Amniotic stem cell (primary cell): ENCODE measurements around the gene FSIP1.

Experiments used
- DNase-seq: peaks from one replicate; lab custom pipeline; 2025; lab: John Stamatoyannopoulos, UW

FSIP1 gene

DNA sequence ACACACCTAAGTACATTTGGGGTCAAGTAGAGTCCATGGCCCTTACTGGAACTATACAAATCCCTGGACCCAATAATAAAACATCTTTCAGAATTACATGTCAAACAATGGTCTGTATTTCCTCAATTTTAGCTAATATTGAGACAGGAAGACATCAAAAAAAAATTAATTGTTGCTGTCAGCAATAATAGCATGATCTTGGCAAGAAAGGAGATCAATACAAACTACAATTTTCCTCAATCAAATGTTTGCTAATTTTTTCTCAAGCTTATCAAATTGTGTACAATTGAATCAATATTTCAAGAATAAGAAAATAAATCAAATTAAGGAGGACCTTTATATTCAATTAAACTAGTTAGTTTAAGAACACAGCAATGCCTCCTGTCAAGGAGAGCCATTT lies 62.6 kb downstream of the FSIP1 start:
- DNase-seq = no peak

GRCh38 chr15:39719109-39719508 lies 63.5 kb downstream of the FSIP1 start:
- DNase-seq = no peak

- DNase-seq = no peak
Observed at GRCh38 chr15:39717134-39717533, 65.5 kb downstream of the FSIP1 start.

DNA sequence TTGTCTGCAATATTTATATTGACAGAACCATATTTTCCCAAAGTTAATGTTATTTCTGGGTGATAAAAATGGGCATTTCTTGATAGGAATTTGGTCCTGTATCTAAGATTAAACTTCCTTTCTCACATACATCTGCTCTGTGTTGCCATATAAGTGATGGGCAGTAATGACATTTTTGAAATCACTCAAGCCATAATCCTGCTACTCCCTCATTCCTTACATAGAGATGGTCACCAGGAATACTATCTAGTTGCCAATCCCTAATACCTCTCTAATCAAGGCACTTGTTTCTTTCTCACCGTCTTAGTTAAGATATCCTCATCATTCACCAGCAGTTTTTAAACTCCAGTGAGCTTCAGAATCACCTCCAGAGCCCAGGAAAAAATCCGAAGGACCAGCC lies 68.4 kb downstream of the FSIP1 start:
- no peak for DNase-seq

DNA sequence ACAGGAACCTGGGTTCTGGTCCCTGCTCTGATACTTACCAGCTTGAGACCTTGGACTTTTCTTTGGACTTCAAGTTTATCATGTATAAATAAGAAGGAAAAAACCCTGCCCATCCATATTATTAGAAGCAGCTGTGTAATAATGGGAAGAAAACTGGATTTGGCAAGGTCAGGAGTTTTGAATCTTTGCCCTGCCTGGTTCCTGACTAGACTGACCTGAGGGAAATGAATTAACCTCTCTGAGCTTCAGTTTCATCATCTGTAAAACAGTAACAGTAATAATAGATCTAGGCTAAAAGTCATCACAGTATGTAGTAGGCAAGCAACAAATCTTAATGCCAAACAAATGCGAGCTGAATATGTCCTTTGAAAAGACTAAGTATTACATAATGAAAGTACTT lies 68.8 kb downstream of the FSIP1 start:
- DNase-seq = no peak

GRCh38 chr15:39710681-39711080 lies 72.0 kb downstream of the FSIP1 start:
- no peak for DNase-seq

GRCh38 chr15:39709941-39710340 lies 72.7 kb downstream of the FSIP1 start:
- DNase-seq = no peak

DNA sequence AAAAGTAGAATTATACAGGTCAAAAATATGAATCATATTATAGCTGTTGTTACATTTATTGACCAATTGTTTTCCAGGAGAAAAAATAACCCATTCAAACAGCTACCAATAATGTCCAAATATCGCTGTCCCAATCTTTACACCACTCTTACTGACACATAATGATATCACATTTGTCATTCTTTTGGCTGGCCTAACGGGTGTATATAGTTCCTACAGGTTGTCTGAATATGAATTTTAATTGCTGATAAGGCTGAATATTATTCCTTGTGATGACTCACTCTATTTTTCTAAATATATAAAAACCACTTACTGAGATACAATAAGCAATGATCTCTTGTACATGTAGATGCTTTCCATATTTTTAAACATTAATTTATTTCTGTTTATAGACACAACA lies 76.4 kb downstream of the FSIP1 start:
- no peak for DNase-seq

- DNase-seq = no peak
Observed at GRCh38 chr15:39704689-39705088, 78.0 kb downstream of the FSIP1 start.

DNA sequence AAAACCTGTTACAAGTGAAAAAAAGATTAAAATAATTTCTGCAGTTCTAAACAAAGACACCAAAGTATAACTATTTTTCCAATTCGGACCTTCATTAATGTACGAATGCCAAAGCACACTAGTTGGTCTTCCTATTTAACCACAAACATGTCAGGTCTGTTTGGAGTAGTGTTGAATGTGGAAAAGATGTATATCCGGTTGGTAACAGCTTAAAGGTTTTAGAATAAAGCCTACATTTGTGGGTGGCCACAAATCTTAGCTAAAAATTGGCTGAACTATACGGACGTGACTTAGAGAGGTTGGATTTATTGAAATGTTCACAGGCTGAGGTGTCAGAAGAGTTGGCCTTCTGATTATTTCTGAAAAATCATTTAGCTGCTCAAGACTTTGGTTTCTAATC lies 78.4 kb downstream of the FSIP1 start:
- DNase-seq = no peak

DNA sequence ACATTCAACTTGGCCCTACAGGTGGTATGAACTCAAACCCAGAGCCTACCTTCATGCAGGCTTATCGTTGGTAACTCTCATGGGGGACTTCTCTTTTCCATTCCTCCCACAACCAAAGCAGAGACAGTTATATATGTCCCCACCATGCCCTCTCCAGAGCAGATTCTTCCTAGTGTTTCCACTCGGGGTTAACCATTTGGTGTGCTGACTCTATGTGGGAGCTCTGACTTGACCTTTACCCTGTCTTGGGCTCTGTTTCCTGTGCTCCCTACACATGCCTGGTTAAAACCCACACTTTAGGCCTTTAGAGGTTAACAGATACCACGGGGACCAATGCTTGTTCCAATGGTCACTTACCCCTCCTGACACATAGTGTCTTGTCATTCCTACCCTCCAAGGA lies 80.7 kb downstream of the FSIP1 start:
- no peak for DNase-seq

DNA sequence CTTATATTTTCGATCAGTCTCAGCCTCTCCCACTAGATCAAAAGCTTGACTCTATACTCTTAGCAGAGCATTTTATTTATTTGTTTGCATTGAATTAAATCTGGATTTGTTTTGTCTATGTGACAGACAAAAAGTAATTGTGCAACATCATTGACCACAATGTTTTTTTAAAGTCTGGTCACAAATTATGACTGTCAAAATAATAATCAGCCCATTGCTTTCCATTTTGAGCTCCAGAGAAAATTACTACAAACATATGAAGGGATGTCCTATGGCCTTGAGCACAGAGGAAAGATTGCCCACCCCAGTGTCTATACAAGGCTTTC lies 82.3 kb downstream of the FSIP1 start:
- DNase-seq = no peak

DNA sequence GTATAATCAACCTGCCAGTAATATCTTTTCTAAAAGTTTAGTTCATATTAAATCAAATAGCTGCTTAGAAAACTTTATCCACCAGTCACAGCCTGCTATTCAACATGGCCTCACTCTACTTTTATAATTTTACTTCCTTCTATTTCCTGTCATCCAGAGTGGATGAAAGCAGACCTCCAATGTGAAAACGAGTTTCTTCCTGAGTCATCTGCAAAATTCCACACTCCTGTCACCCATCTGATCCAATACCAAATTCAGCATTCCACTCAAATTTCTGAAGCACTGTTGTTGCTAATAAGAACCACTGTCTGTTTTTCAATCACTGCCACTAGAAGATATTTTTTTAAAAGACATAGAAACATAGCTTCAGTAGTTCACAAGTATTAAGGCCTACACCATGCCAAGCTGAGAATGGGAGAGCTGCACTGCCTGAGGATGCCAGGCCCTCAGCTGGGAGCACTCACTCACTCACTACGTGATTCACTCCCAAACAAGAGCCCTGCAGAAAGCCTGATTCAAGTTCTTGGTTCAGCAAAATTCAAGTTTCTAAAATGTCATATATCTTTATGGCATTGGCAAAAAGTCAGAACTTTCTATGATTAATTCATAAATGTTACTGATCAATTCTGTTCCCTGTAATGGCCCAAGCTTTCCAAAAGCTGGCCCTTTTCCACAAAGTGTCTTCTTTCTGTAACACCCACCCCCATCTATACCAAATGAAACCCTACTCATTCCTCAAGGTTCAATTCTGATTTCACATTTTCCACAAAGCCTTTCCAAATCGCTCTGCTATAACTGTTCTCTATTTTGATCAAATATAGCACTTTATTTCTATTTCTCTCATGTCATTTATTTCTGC lies 82.9 kb downstream of the FSIP1 start:
- DNase-seq = no peak

GRCh38 chr15:39698444-39699390 lies 83.9 kb downstream of the FSIP1 start:
- no peak for DNase-seq

DNA sequence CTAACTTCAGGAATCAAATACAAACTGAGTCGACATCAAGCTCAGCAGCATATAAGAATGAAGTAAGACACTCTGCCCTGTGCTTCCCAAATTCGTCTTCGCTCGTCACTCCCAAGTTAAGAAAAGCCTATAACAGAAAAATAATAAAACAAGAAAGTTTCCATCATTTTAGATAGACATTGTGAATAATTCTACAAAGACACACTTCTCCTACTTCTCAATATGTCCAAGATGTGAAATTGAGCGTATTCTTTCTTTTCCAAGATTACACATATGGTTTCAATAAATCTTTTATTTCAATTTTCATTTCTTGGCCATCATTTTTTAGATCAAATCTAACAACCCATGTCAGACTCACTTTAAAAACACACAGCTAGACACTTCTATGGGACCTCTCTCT lies 85.1 kb downstream of the FSIP1 start:
- no peak for DNase-seq

GRCh38 chr15:39695793-39696192 lies 86.8 kb downstream of the FSIP1 start:
- no peak for DNase-seq

DNA sequence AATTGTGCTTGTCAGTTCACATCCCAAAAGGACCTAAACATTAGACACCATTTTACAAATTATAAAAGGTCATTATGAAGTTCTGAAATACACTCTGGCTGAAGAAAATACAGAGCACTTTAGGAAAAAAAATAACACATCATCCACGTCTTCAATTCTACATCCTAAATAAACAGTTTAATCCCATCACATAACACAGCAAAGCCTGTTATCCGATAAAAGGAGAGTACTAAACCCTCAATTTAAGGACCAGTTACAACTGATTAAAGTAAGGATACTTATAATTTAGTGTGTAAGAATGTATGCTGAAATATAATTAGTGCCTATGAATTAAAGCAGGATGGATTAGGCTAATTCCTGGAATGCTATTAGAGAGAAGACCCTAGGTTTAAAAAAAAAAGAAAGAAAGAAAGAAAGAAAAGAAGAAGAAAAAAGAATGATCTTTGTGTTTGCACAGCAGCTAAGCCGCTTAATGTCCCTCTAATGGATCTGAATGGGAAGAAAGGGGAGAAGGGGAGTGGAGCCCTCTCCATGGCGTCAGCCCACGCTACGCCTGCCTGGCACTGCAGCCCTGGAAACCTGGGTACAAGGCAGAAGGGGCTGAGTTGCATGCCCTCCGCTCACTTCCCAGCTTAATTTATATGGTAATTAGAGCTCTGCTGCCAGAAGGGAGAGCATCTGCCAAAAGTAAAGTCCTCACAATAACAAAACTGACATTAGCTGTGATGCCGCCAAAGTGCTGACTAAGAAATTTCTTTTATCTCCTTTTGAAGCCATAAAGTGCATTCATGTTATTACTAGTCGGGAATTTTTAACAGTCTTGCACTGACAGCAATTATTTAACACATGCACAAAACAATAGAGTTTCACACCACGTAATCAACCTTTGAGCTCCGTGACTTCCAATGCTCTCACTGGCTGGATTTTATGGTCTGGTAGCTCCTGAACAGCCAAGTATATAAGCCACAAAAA lies 90.0 kb downstream of the FSIP1 start:
- DNase-seq = no peak

DNA sequence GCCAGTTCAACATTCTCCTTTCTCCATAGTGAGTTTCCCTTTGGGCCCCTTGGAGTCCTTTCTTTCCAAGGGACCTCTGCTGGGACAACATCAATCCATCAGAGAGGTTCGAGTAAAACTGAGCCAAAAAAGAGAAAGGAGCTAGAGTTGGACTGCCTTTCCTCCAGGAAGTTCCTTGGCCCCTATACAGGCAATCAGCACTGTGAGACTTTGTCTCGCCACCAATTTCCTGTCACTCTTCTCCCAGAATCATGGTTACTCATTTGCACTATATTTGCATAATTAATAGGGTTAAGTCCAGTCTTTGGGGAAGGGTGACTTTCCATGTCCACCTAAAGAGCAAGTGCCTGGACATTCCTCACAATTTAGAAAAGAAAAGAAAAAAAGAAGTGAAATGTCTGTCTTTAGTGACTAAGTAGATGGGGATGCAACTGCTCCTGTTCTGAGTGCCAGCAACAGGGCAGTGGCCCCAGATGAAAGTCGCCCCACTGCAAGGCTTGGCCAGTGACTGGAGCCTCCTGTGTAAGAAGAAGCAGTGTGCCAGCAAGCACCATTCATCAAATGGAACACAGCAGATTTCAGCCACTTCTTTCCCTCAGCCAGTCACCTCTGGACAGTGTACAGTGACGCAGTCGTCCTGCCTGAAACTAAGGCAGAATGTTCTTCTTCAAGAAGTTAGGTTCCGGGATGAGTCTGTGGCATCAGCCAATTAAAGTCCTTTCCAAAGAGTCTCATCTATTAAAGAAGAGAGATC lies 91.6 kb downstream of the FSIP1 start:
- no peak for DNase-seq

DNA sequence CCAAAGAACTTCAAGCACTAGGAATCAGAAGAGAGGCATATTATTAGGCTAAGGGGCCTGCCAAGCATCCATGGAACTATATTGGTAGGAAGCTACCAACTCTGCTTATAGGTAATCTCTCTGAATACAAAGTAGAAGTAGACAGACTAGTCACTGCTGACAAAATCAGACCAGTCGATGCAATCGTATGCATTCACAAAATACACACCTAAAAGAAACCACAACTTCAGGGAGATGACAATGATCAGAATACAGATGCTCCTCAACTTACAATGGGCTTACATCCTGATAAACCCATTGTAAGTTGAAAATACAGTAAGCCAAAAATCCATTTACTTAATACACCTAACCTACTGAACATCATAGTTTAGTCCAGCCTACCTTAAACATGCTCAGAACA lies 94.7 kb downstream of the FSIP1 start:
- DNase-seq = no peak

DNA sequence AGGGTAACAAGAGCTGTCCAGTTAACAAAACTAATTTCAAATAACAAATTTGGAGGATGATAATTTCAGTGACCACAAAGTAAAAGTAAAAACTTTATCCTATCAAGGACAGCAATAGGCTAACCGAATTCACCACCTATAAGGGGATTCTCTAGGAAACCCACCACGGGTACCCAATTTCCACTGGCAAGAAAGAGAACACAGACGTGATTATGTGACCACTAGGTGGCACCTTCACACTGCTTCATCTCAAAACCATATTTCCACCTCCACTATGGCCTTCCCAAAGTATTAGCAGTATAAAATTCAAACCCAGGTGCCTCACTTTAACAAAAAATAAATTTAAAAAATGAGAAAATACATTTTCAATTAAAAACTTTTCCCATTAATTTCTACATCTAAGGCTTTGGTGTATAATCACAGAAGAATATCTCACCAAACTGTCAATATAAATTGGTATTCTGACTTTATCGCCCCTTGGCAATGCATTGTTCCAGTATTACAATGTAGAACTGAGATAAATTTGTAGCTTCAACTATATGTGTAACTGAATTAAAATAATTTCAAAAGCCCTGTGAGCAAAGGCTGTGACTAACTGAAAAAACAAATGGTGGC lies 96.5 kb downstream of the FSIP1 start:
- DNase-seq = peak; percentile 37

DNA sequence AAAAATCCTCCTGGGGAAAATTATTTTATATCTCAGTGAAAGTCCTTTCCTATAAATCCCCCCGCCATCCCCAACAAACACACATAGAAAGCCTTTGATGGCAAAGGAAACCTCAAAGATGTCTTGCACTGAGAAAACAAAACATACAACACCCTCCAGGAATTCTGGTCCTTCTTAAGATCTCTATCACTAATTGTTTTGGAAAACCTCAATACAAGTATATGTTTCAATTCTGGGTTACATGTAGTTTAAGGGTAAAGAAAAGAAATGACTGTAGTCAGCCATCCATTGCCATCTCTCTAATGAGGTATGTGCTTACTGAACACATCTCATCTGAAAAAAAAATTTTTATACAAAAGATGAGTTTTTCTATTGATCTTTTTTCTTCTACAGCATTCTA lies 97.3 kb downstream of the FSIP1 start:
- no peak for DNase-seq
